ENCODE measurements around the gene ENSA. TPM values are rescaled to one million over a fixed set of nuclear protein-coding genes. Genes with fewer than 3 reads are reported as not detected.
A peak's percentile ranks its signal among the peaks of the same experiment; 100 is the strongest.

Gene ENSA
- total and polyA plus RNA-seq, 2 of the 4 experiments (the other 2 are of a cell fraction): 53.2 to 96.5 TPM

DNA sequence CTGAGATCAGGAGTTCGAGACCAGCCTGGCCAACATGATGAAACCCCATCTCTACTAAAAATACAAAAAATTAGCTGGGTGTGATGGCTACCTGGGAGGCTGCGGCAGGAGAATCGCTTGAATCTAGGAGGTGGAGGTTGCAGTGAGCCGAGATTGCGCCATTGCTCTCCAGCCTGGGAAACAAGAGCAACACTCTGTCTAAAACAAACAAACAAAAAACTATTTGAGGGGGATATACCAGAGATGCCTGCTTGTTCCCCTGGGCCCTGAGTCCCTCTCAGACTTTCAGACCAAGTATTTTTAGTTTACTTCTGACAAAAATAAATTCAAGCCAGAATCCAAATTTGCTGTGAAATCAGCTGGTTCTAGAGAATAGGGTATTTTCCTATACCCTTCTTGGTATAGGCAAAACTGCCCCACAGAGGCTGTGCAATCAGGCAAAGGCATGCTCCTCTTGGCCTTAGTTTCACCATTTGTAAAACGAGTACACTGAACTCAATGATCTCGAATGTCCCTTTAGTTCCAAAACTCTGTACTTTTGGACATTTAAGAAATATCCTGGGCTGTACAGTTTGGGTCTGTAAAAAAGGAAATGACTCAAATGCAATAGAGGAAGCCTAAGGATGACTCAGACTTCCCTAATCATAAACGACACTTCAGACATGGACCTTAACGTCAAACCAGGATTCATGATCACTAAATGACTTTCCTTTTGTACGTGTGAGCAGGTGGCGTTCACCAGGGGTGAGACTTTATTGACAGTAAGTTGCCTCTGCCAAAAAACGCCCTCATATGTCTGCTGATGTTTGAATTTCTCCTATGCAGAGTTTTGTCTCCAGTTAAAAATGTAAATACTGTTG is 16.1 kb downstream of the ENSA start:
- no TSS peak for BruUV-seq (replicated peaks)

More for the DNA sequence above, 16.1 kb downstream of the ENSA start:
- Histone ChIP-seq H3K14ac (replicated peaks; ENCODE audit: low read depth, low read length) (peak overlapping the region; percentile 87), H3K27me3 (ENCODE audit: control insufficient read depth, insufficient read depth, low read length) (no peaks in the 10 kb centered on the region), H3K27ac (ENCODE audit: insufficient read depth, low read length) (peak overlapping the region; percentile 90), H3K79me1 (ENCODE audit: low read depth in 1 of 2, low read length in 2 of 2) (peaks cover 13 to 42% of the 10 kb centered on the region in 2 experiments), H2BK20ac (ENCODE audit: low read depth, low read length) (peak overlapping the region; percentile 92), H3K9ac (ENCODE audit: low read depth, low read length) (no peak overlapping the region), H2AK9ac (replicated peaks; ENCODE audit: low read depth, low read length, poor library complexity) (no peak overlapping the region), H3K36me3 (ENCODE audit: control insufficient read depth, insufficient read depth, low read length) (peaks cover 6% of the 10 kb centered on the region), H2AK5ac (ENCODE audit: low read depth, low read length) (peak overlapping the region; percentile 92), H3K18ac (ENCODE audit: low read depth, low read length) (peak overlapping the region; percentile 93), H3K4me2 (ENCODE audit: low read depth, low read length) (peak overlapping the region; percentile 81), H2BK15ac (ENCODE audit: low read depth, low read length) (peak overlapping the region; percentile 92; the same call in 2 of the 3 replicates), H2BK5ac (ENCODE audit: low read depth, low read length, poor library complexity, severe bottlenecking) (peak overlapping the region; percentile 88), H3K9me3 (ENCODE audit: control insufficient read depth, insufficient read depth, low read length) (no peaks in the 10 kb centered on the region), H3K56ac (ENCODE audit: extremely low read depth, insufficient read depth, low read length) (peak overlapping the region; percentile 68), H2BK120ac (ENCODE audit: low read depth, low read length) (peak overlapping the region; percentile 93), H4K5ac (ENCODE audit: low read depth, low read length) (peak overlapping the region; percentile 81), H2AFZ (replicated peaks; ENCODE audit: low read length, poor library complexity) (no peak overlapping the region), H3K4ac (ENCODE audit: low read depth, low read length) (peak overlapping the region; percentile 95), H3K4me3 (ENCODE audit: insufficient read depth, low read depth, low read length) (peak overlapping the region; percentile 3; the same call in 1 of the 2 replicates), H3K9me1 (ENCODE audit: insufficient read depth, low read length) (0 out of 2 replicates have a peak, but pooled peaks cover 2% of the 10 kb centered on the region), H3K4me1 (ENCODE audit: control insufficient read depth, insufficient read depth, low read length) (peaks cover 14% of the 10 kb centered on the region), H4K8ac (ENCODE audit: low read depth in 2 of 2, low read length in 2 of 2) (peak overlapping the region; percentile 57 to 84; a peak in 3 of 4 replicates), H3K23ac (ENCODE audit: low read depth, low read length) (peak overlapping the region; percentile 91; the same call in 1 of the 2 replicates), H4K91ac (ENCODE audit: insufficient read depth, low read depth, low read length) (peak overlapping the region; percentile 82), H4K20me1 (ENCODE audit: insufficient read depth, low read length) (peaks cover 3% of the 10 kb centered on the region; the same call in 1 of the 2 replicates)
- intact Hi-C loops (cut with micrococcal nuclease) (no loop called here), in situ Hi-C loops (cut with MboI; ENCODE audit: low sequenced_read_pairs) (loop anchor here (5.0 kb wide), 1 partner anchor 36 kb away; the partner anchor contains the start of gene MCL1), dilution Hi-C loops (cut with HindIII; ENCODE audit: low sequenced_read_pairs, unreplicated experiment) (no loop called here)
- ATAC-seq (ENCODE audit: low read depth) (peak; percentile 69), DNase-seq (peak; percentile 98)
- CTCF ChIA-PET: no interaction called here
- POLR2A ChIA-PET (ENCODE audit: unreplicated experiment): interaction anchor here (0.6 kb wide), 2 partner anchors 37 to 161 kb away, joined by 4 to 5 read pairs; no protein-coding TSS in a partner anchor
- WGBS, 2 experiments (ENCODE audit: extremely low coverage in 2 of 2, insufficient read length in 1 of 2): no CpG with 5 or more reads among the region's 12 CpGs
- TF ChIP-seq BHLHE40 (IDR thresholded peaks at IDR 0.05; ENCODE audit: low read depth, low read length): peak; percentile 55; the same call in 1 of the 2 replicates
- TF ChIP-seq ELK1 (IDR thresholded peaks at IDR 0.05; ENCODE audit: borderline replicate concordance, low read depth, low read length): no peak
- peak; percentile 64; the same call in 1 of the 2 replicates for TF ChIP-seq NFE2L2 (IDR thresholded peaks at IDR 0.05; ENCODE audit: low read depth, low read length)
- TF ChIP-seq CEBPB (IDR thresholded peaks at IDR 0.05; ENCODE audit: low read depth, low read length): peak; percentile 88
- peak; percentile 86 for TF ChIP-seq RCOR1 (IDR thresholded peaks at IDR 0.05; ENCODE audit: insufficient replicate concordance, low read length)
- TF ChIP-seq CTCF (conservative IDR thresholded peaks at IDR 0.05; ENCODE audit: low read depth, low read length): no peak
- no peak for TF ChIP-seq RAD21 (IDR thresholded peaks at IDR 0.05; ENCODE audit: low read length)
- TF ChIP-seq CHD1 (IDR thresholded peaks at IDR 0.05; ENCODE audit: low read depth, low read length): peak; percentile 82; the same call in 1 of the 2 replicates
- no peak for TF ChIP-seq MAZ (IDR thresholded peaks at IDR 0.05; ENCODE audit: borderline replicate concordance, low read depth, low read length)
- peak; percentile 98 for TF ChIP-seq FOS (IDR thresholded peaks at IDR 0.05; ENCODE audit: low read depth, low read length)
- TF ChIP-seq POLR2A (IDR thresholded peaks at IDR 0.05; ENCODE audit: low read depth, low read length): peak; percentile 57
